ENCODE data around the gene TTYH3. TPM values are rescaled to one million over a fixed set of nuclear protein-coding genes. Genes with fewer than 3 reads are reported as not detected.
A peak's percentile ranks its signal among the peaks of the same experiment; 100 is the strongest.

Gene TTYH3
- total RNA-seq, 1 donor from 2014 or later: 166 TPM

DNA sequence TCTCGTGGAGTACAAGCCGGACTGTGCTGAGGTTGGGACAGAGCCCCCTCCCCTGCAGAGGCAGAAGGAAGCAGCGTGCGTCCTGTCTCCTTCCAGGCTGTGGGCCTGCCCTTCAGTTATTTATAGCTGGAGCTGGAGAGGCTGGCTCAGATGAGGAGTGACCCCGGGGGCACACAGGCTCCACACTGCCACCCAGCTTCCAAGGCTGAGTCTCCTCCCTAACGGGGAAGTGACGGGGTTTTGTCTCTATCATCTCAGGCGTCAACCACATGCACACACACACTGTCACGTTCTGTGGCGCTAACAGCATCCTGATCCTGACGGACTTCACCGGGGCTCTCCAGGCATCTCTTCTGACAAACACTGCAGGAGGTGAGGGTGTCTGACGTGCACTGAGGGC lies 81.6 kb downstream of the TTYH3 start:
- no peak overlapping the region for H3K4me3 Mint-ChIP-seq
- DNase-seq (ENCODE audit: extremely low spot score, unreplicated experiment): no peak
- H3K27ac Mint-ChIP-seq: peak overlapping the region; percentile 18
- peaks cover 43% of the 10 kb centered on the region for H3K4me1 Mint-ChIP-seq (ENCODE audit: unreplicated experiment)
- peak; percentile 40 for TF ChIP-seq CTCF (conservative IDR thresholded peaks at IDR 0.05)
- no peaks in the 10 kb centered on the region for H3K27me3 Mint-ChIP-seq
- no peaks in the 10 kb centered on the region for H3K9me3 Mint-ChIP-seq
- peaks cover 17% of the 10 kb centered on the region for H3K36me3 Mint-ChIP-seq

- Mint-ChIP-seq H3K27me3 (no peaks in the 10 kb centered on the region), H3K4me3 (no peak overlapping the region), H3K36me3 (peaks cover 17% of the 10 kb centered on the region), H3K9me3 (no peaks in the 10 kb centered on the region), H3K27ac (peak overlapping the region; percentile 18), H3K4me1 (ENCODE audit: unreplicated experiment) (peaks cover 50% of the 10 kb centered on the region)
- no peak for DNase-seq (ENCODE audit: extremely low spot score, unreplicated experiment)
- TF ChIP-seq CTCF (conservative IDR thresholded peaks at IDR 0.05): no peak
Measured at GRCh38 chr7:2713978-2714377, 82.2 kb downstream of the TTYH3 start.

Other genes with a start within 250 kb of the TTYH3 start
- gene CHST12, start 228.4 kb upstream of the TTYH3 start, total RNA-seq (ENCODE audit: low replicate concordance): 17.6 and 22.4 TPM in 2 replicates
- gene GRIFIN, start 155.6 kb upstream of the TTYH3 start, total RNA-seq (ENCODE audit: low replicate concordance): not detected in 2 replicates
- gene LFNG, start 112.2 kb upstream of the TTYH3 start, total RNA-seq (ENCODE audit: low replicate concordance): 5.0 and 15.3 TPM in 2 replicates
- 25.2 and 40.3 TPM in 2 replicates for gene BRAT1, start 76.5 kb upstream of the TTYH3 start, total RNA-seq (ENCODE audit: low replicate concordance)
- 25.7 and 35.2 TPM in 2 replicates for gene IQCE, start 73.0 kb upstream of the TTYH3 start, total RNA-seq (ENCODE audit: low replicate concordance)
- 1.2 and 5.6 TPM in 2 replicates for gene AMZ1, start 56.2 kb downstream of the TTYH3 start, total RNA-seq (ENCODE audit: low replicate concordance)
- gene GNA12, start 212.3 kb downstream of the TTYH3 start, total RNA-seq (ENCODE audit: low replicate concordance): 37.9 and 46.2 TPM in 2 replicates